IMR-90 (cell line): Measurements from ENCODE around the gene ATG2A.

ENCODE experiments used
- CEBPB ChIP-seq: IDR thresholded peaks from 2 replicates; pipeline ENCODE4 v1.6.1; 2012; ENCODE audit warnings: low read depth, low read length, improper control_type of control experiment
- CTCF ChIP-seq: conservative IDR thresholded peaks from 2 replicates; pipeline ENCODE4 v1.5.1; 2012; ENCODE audit warnings: mild to moderate bottlenecking, low read depth, low read length, improper control_type of control experiment
- ELK1 ChIP-seq: fragments of 150-350 bp; IDR thresholded peaks from 2 replicates; pipeline ENCODE4 v1.6.1; 2016; ENCODE audit warnings: low read depth, mild to moderate bottlenecking, low read length, moderate library complexity, borderline replicate concordance
- FOS ChIP-seq: fragments of 150-350 bp; IDR thresholded peaks from 2 replicates; pipeline ENCODE4 v1.6.1; 2016; ENCODE audit warnings: low read depth, low read length
- MAFK ChIP-seq: IDR thresholded peaks from 2 replicates; pipeline ENCODE4 v1.6.1; 2012; ENCODE audit warnings: low read depth, low read length, improper control_type of control experiment
- MAZ ChIP-seq: IDR thresholded peaks from 2 replicates; pipeline ENCODE4 v1.6.1; 2012; ENCODE audit warnings: low read depth, mild to moderate bottlenecking, low read length, improper control_type of control experiment, moderate library complexity, borderline replicate concordance
- NFE2L2 ChIP-seq: fragments of 150-350 bp; IDR thresholded peaks from 2 replicates; pipeline ENCODE4 v1.6.1; 2016; ENCODE audit warnings: low read depth, mild to moderate bottlenecking, low read length
- POLR2A ChIP-seq: IDR thresholded peaks from 2 replicates; pipeline ENCODE4 v1.6.1; 2012; ENCODE audit warnings: mild to moderate bottlenecking, low read depth, low read length
- RAD21 ChIP-seq: IDR thresholded peaks from 2 replicates; pipeline ENCODE4 v1.6.1; 2012; ENCODE audit warnings: low read length, improper control_type of control experiment
- RFX5 ChIP-seq: IDR thresholded peaks from 2 replicates; pipeline ENCODE4 v1.8.0; 2012; ENCODE audit warnings: low read depth, mild to moderate bottlenecking, low read length, moderate library complexity
- SMC3 ChIP-seq: fragments of 150-350 bp; IDR thresholded peaks from 2 replicates; pipeline ENCODE4 v1.6.1; 2016; ENCODE audit warnings: low read depth, mild to moderate bottlenecking, antibody characterized with exemption, low read length, moderate library complexity
- USF2 ChIP-seq: fragments of 150-350 bp; IDR thresholded peaks from 2 replicates; pipeline ENCODE4 v1.6.1; 2017; ENCODE audit warnings: mild to moderate bottlenecking, antibody characterized with exemption, low read length, low read depth

GRCh38 chr11:64959498-64959897 lies 42.5 kb upstream of the ATG2A start:
- TF ChIP-seq CTCF (no peak), SMC3 (no peak), POLR2A (no peak), RAD21 (no peak), RFX5 (no peak), MAZ (no peak), MAFK (no peak), ELK1 (no peak), CEBPB (no peak), NFE2L2 (no peak), USF2 (no peak), FOS (no peak)
